Activated CD8-positive, alpha-beta memory T cell treated with anti-CD3 and anti-CD28 coated beads for 36 hours (primary cell): ENCODE measurements around the gene CRTC2. TPM values are rescaled to one million over a fixed set of nuclear protein-coding genes. Genes with fewer than 3 reads are reported as not detected.

ENCODE experiments used
- CTCF ChIA-PET: fragments of 350-600 bp; sonication (Branson Sonifier 250); formaldehyde crosslinking; loops from one replicate; lab custom pipeline; 2021; ENCODE audit warnings: antibody characterized with exemption; lab: Charles Lee
- POLR2A ChIA-PET: fragments of 350-600 bp; sonication (Branson Sonifier 250); formaldehyde crosslinking; loops from one replicate; lab custom pipeline; 2021; ENCODE audit warnings: antibody characterized with exemption; lab: Charles Lee
- total RNA-seq, 2 experiments: library from RNA; stranded (reverse); gene quantifications; one replicate each; pipeline ENCODE4 v1.2.3, GENCODE V29; 2021

The CRTC2 gene
- total RNA-seq, 2 experiments from 2014 or later = 56.8 to 66.9 TPM

- CTCF ChIA-PET = interaction anchor here (0.6 to 4.2 kb wide), 8 partner anchors 13 to 329 kb away, joined by 3 to 29 read pairs (median 4); partner anchors contain the start of genes CREB3L4, GATAD2B, RAB13 and RPS27
- POLR2A ChIA-PET = interaction anchor here (0.5 to 3.5 kb wide), 7 partner anchors 13 to 46 kb away, joined by 3 to 32 read pairs (median 5); partner anchors contain the start of genes CREB3L4, CRTC2, GATAD2B and JTB
Measured at GRCh38 chr1:153944005-153944826, 14.2 kb downstream of the CRTC2 start.

DNA sequence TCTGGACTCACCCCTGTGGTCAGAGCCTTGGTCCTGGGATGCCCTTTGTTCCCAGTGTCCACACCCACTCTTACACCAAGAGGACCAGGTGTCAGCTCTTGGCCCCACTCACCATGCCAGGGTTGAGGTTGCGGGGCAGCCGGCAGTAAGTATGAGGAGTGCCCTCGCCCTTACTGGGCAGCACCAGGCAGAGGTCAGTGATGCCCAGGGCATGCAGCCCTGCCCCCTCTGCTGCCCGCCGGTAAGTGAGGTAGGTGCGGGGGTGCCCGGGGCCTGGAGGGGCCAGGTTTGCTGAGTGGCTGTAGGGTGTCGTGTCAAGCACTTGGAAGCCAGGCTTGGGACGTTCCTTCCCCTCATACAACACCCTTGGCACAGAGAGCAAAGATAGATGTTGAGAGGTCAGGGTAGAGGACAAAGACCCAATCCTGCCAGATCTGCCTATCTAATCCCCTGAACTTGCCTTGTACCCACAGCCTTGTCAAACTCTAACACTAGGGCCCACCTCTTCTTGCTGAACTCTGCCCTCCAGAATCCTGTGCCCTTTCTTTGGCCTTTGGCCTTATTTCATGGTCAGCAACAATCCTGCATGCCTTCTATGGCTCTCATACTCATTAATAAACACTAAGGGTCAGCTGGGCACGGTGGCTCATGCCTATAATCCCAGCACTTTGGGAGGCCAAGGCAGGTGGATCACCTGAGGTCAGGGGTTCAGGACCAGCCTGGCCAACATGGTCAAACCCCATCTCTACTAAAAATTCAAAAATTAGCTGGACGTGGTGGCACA lies 15.5 kb downstream of the CRTC2 start:
- CTCF ChIA-PET = interaction anchor here (0.6 to 4.2 kb wide), 4 partner anchors 22 to 44 kb away, joined by 3 to 29 read pairs (median 16); partner anchors contain the start of genes CREB3L4, GATAD2B and RAB13
- POLR2A ChIA-PET = interaction anchor here (1.1 kb wide), 1 partner anchor 20 kb away, joined by 10 read pairs; the partner anchor contains the start of gene GATAD2B

- ChIA-PET POLR2A (no interaction called here), CTCF (no interaction called here)
Measured at GRCh38 chr1:153941826-153942725, 16.3 kb downstream of the CRTC2 start.

DNA sequence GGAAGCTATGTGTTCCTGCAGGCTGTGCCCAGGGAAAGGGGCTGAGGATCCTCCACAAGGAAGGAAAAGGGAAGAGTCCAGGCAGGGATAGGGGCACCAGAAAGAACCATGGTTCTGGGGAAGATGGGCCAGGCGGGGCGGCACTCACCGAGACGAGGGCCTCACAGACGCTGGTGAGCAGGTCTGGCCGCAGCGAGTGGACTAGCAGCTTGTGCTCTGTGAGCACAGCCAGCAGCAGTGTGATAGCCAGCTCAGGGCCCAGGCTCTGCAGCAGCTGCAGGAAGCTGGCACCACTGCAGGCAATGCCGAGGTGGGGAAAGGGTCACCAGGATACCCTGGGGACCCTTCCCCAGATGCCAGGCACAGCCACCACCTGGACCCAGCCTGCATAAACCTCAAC lies 17.7 kb downstream of the CRTC2 start:
- ChIA-PET POLR2A (no interaction called here), CTCF (interaction anchor here (0.8 kb wide), 1 partner anchor 10 kb away, joined by 3 read pairs; no protein-coding TSS in a partner anchor)

- POLR2A ChIA-PET = no interaction called here
Measured at GRCh38 chr1:153939476-153939875, 18.9 kb downstream of the CRTC2 start.

GRCh38 chr1:153938996-153939395 lies 19.4 kb downstream of the CRTC2 start:
- POLR2A ChIA-PET = no interaction called here
- CTCF ChIA-PET = interaction anchor here (0.5 kb wide), 1 partner anchor 31 kb away, joined by 3 read pairs; no protein-coding TSS in a partner anchor

More at GRCh38 chr1:153939476-153939875, 18.9 kb downstream of the CRTC2 start:
- CTCF ChIA-PET = interaction anchor here (0.6 kb wide), 1 partner anchor 85 kb away, joined by 3 read pairs; no protein-coding TSS in a partner anchor

DNA sequence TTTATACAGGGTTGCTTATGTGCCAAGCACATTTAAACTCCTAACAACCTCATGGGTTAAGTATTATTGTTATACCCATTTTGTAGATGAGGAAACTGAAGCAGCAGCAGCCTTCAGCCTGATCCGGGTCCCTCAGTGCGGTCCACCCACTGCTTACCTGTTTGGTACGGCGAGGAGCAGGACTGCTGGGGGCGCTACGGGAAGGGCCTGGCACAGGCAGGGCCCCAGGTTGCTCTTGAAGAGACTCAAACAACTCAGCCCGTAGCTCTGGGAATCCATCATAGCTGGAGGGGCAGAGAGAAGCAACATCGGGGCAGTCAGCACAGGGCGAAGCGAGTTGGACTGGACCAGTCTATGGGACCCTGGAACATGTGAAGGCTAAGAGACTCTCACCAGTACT lies 21.1 kb downstream of the CRTC2 start:
- ChIA-PET POLR2A (no interaction called here), CTCF (no interaction called here)

DNA sequence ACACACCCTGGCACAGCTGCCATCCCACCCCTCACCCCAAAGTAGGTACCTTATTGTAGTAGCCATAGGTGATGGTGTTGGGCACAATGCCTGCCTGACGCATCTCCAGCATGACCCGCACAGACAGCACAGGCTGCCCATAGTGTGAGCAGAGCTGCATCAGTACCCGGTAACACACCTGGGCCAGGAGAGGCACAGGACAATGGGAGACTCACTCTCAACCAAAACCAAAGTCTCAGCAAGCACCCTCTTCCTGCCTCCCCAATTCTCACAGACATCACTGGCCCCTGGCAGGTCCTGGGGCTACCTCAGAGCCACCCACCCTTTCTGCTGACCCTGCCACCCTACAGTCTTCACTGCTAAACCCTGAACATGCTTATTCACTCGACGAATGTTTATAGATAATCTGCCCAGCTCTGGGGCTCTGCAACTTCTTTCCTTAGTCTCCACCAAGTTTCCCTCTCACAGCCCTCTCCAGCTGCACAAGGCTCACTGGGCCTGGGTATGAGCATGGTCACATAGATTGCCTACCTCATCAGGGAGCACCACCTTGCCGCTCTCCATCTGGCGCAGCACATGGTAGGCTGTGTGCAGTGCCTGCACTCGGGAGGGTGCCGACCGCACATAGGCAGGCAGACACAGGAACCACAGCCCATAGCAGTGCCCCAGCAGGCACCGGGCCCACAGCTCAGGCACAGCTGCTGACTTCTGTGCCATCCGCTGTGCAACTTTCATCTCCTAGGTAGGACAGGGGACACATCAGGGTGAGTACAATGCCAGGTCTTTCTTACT lies 22.2 kb downstream of the CRTC2 start:
- POLR2A ChIA-PET = no interaction called here
- CTCF ChIA-PET = no interaction called here

GRCh38 chr1:153934746-153935145 lies 23.7 kb downstream of the CRTC2 start:
- CTCF ChIA-PET = no interaction called here
- POLR2A ChIA-PET = no interaction called here

DNA sequence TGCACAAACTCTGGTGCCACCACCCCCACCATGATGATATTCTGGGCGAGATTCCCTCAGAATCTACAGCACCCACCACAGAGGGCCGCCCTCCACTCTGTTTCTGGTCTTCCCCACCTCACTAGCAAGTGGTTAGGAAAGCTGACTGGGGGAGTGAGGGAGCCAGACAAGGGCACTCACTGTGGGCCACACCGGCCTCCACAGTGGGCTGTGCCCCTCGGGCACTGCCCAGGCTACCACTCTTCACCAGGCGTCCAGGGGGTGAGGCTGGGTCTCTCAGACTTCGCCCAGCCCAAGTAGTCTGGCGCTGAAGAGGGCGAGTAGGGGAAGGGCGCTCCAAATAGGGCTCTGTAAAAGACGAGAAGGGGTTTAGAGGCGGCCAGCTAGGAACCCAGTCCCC lies 24.5 kb downstream of the CRTC2 start:
- CTCF ChIA-PET = no interaction called here
- POLR2A ChIA-PET = interaction anchor here (0.5 kb wide), 1 partner anchor 29 kb away, joined by 3 read pairs; no protein-coding TSS in a partner anchor

DNA sequence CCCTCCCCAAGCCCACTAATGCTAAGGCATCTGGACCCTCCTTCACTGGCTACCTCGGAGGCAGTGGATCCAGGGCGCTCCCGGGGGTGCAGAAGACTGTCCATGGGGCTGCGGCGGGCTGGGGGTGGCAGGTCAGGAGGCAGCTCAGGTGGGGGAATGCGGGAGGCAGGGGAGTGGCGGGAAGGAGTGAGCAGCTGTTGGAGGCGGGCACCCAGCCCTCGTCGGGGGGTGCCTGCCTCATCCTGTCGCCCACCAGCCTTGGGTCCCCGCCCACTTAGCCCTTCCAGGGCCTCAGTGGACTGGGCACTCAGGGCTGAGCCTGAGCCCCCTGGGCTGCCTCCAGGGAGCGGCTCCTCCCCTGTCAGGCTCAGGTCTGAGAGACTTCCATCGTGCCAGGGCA lies 25.0 kb downstream of the CRTC2 start:
- ChIA-PET CTCF (no interaction called here), POLR2A (no interaction called here)

- CTCF ChIA-PET = interaction anchor here (0.6 kb wide), 1 partner anchor 16 kb away, joined by 3 read pairs; no protein-coding TSS in a partner anchor
- POLR2A ChIA-PET = no interaction called here
Measured at GRCh38 chr1:153932156-153933131, 26.0 kb downstream of the CRTC2 start.

DNA sequence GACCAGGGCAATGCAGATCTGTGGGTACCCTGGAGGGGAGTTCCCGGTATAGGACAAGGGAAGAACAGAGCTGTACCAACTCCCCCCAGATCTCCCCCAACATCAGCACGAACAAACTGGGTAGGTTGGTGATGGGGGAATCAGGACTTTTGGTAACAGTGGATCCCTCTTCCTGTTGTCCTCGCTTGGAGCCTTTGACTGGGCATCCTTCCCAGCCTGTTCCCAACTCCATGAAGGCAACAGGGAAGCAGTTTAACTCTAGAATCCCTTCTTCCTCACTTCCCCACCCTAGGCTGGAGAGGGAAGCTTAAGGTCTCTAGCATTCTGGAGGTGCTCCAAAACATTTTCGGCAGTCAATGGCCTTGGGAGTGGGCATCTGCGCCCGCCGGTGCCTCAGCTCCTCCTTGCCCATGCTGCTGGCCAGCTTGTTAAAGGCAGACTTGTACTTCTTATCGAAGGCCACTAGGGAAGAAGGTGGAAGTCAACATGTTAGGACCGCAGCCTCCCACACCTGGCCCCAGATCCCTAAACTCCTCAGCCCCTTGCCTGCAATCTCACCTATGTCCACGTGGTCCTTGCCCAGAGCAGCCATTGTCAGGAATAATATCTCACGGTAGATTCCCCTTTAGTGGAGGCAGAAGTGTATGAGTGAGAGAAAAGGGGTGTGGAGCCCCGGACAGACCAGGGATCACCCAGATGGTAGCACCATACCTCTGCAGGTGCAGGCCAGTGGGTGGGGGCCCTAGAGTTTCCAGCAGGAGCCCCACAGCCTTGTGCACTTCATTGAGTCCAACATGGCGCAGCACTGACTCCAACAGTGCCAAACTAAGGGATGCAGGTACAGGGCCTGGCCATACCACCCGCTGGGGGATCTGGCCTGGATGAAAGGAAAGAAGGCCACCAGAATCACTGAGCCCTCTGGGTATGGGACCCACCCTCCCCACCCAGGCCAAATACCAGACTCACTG lies 28.1 kb downstream of the CRTC2 start:
- ChIA-PET POLR2A (no interaction called here), CTCF (interaction anchor here (1.4 kb wide), 1 partner anchor 16 kb away, joined by 7 read pairs; the partner anchor contains the start of gene DENND4B)

- ChIA-PET POLR2A (no interaction called here), CTCF (interaction anchor here (1.4 kb wide), 1 partner anchor 17 kb away, joined by 7 read pairs; the partner anchor contains the start of gene DENND4B)
Measured at GRCh38 chr1:153929426-153929825, 29.0 kb downstream of the CRTC2 start.

- ChIA-PET CTCF (interaction anchor here (0.7 to 1.4 kb wide), 3 partner anchors 17 to 19 kb away, joined by 3 to 7 read pairs (median 3); partner anchors contain the start of gene DENND4B), POLR2A (no interaction called here)
Measured at GRCh38 chr1:153928791-153929341, 29.5 kb downstream of the CRTC2 start.
